ENCODE measurements around the gene PSMC5. TPM values are rescaled to one million over a fixed set of nuclear protein-coding genes. Genes with fewer than 3 reads are reported as not detected.

PSMC5 gene
- total RNA-seq, 1 experiment from 2014 or later, result 133 TPM

DNA sequence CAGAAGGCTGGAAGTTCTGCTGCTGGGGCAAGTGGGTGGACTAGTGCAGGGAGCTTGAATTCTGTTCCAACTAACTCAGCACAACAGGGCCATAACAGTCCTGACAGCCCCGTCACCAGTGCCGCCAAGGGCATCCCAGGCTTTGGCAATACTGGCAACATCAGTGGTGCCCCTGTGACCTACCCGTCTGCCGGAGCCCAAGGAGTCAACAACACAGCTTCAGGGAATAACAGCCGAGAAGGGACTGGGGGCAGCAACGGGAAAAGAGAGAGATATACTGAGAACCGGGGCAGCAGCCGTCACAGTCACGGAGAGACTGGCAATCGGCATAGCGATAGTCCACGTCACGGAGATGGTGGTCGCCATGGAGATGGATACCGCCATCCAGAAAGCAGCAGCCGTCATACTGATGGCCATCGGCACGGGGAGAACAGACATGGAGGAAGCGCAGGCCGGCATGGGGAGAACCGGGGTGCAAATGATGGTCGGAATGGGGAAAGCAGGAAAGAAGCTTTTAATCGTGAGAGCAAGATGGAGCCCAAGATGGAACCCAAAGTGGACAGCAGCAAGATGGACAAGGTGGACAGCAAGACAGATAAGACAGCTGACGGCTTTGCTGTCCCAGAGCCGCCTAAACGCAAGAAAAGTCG, 9.4 kb upstream of the PSMC5 start:
- Histone ChIP-seq H3K27me3 (no peaks in the 10 kb centered on the region), H3K36me3 (peaks cover 94% of the 10 kb centered on the region), H3K4me3 (no peak overlapping the region), H3K9me3 (no peaks in the 10 kb centered on the region)
- no peak for DNase-seq

DNA sequence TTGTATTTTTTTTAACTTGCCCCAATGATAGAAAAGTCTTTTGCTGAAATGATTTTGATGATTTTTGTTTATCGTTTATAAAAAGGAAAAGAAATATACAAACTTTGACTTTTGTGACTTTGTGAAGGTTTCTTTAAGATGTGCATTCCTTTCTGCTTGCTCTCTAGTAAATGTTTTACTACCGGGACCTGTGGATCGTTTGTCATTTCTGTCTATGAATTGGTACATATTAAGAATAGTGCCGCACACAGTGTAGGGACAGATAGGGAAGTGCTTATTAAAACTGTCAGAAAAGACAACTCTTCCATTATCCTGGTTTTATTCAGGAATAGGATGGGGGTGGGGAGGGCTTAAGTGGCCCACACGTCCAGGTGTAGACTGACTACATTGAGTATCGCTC, 8.1 kb upstream of the PSMC5 start:
- peaks cover 96% of the 10 kb centered on the region for H3K36me3 ChIP-seq
- no peak for DNase-seq
- H3K9me3 ChIP-seq, result no peaks in the 10 kb centered on the region
- H3K4me3 ChIP-seq, result no peak overlapping the region
- H3K27me3 ChIP-seq, result no peaks in the 10 kb centered on the region

DNA sequence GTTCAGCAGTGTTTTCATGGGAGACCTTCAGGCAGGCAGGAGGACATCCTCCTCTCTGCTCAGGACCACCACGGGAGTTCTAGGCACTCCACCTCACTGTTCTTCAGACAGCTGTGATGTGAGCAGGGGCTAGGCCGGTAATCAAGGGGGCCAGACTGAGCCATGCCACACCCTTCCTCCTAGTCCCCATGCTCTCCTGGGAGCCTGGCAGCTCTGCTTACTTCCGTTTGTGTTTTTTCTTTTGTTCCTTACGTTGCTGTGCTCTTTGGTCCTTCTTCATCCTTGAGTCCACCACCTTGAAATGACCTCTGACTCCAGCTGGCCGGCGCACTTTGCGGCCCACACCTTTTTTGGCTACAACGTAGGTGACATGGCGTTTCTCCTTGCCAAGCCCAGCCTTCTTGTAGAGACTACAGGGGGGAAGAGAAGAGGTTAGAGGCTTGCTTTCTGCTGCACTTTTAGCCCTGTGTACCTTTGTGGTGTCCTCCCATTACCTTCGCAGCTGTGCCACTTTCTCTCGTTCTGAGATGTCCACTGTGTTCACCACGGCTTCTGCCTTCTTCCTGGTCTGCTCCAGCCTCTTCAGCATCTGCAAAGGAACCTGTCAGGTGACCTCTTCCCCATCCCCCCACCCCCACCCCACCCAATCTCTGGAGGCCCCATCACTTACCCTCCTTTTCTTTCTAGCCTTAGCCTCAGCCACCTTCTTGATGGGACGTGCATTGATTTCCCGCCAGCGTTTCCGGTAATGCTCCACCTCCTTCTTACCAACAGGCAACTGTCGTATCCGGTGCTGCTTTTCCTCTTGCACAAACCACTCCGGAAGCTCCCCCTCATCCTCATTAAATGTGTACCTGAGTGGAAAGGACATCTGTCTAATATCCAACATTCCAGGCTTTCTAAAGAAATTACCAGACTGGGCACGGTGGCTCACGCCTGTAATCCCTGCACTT, 7.4 kb upstream of the PSMC5 start:
- no peaks in the 10 kb centered on the region for H3K27me3 ChIP-seq
- peaks cover 97% of the 10 kb centered on the region for H3K36me3 ChIP-seq
- H3K4me3 ChIP-seq, result no peak overlapping the region
- DNase-seq, result no peak
- H3K9me3 ChIP-seq, result no peaks in the 10 kb centered on the region

DNA sequence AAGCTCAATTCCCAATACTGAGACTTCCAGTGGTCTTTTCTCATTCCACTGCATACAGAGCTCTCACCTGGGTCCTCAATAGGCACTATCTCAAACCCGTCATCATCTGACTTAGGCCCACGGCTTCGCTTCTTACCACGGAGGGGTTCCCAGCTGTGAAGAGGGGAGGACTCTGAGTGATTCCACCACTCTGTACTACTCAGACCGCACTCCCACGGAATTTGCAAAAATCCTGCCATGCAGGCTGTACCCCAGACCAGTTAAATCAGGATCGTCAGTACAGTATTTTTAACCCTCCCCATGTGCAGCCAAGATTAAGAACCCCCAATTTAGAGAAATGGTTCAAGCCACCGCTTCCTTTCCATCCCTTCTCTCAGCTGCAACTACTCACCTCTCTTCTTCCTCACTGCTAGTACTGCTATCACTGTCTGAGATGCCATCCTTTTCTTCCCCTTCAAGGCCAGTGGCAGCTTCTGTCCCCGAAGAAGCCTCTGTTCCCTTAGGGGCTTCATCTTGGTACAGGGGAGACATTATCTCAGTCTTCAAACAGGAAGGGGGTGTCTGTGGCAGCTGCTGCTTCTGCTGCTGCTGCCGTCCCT, 6.2 kb upstream of the PSMC5 start:
- H3K9me3 ChIP-seq, result no peaks in the 10 kb centered on the region
- no peak for DNase-seq
- peaks cover 97% of the 10 kb centered on the region for H3K36me3 ChIP-seq

GRCh38 chr17:63821804-63822203, 5.4 kb upstream of the PSMC5 start:
- Histone ChIP-seq H3K9me3 (no peaks in the 10 kb centered on the region), H3K4me3 (no peak overlapping the region), H3K36me3 (peaks cover 93% of the 10 kb centered on the region), H3K27me3 (no peaks in the 10 kb centered on the region)
- DNase-seq, result no peak

More for the DNA sequence above, 6.2 kb upstream of the PSMC5 start:
- Histone ChIP-seq H3K27me3 (no peaks in the 10 kb centered on the region), H3K4me3 (no peak overlapping the region)

GRCh38 chr17:63822537-63822936, 4.7 kb upstream of the PSMC5 start:
- Histone ChIP-seq H3K4me3 (no peak overlapping the region), H3K9me3 (no peaks in the 10 kb centered on the region), H3K27me3 (no peaks in the 10 kb centered on the region), H3K36me3 (peaks cover 85% of the 10 kb centered on the region)
- DNase-seq, result no peak

DNA sequence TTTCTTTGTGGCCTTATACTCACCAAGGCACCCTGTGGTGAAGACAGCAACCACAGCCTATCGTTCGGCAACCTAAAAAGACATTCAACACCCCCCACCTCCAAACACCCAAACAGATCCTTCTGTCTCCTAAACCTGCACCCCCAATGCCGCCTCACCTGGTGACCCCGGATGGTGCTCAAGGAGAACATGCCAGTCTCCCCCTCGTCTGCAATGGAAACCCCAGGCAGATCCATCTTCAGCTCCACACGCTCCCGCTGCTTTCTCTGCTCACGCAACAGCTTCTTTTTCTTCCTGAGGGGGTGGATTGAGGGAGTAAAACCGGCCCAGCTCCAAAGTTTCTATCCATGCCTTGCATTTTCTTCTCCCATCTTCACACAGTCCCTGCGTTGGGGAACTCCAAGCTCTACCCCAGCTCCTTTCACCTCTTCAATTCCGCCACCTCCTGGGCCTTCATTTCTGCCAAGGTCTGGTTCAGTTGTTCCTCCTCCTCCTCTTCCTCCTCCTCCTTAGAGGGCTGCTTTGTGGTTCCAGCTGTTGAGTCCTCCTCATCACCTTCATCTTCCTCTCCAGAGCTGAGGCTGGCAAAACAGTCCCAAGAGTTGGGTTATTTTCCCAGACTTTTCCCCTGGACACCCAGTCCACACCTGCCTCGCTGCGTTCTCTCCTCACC, 3.4 kb upstream of the PSMC5 start:
- H3K36me3 ChIP-seq, result peaks cover 85% of the 10 kb centered on the region
- no peaks in the 10 kb centered on the region for H3K27me3 ChIP-seq
- no peak for DNase-seq
- no peaks in the 10 kb centered on the region for H3K9me3 ChIP-seq
- no peak overlapping the region for H3K4me3 ChIP-seq

- Histone ChIP-seq H3K9me3 (no peaks in the 10 kb centered on the region), H3K27me3 (no peaks in the 10 kb centered on the region), H3K4me3 (no peak overlapping the region), H3K36me3 (peaks cover 85% of the 10 kb centered on the region)
- no peak for DNase-seq
These were observed 2.9 kb upstream of the PSMC5 start for GRCh38 chr17:63824362-63824761.

GRCh38 chr17:63826468-63827001, 696 bp upstream of the PSMC5 start:
- Histone ChIP-seq H3K36me3 (peaks cover 87% of the 10 kb centered on the region), H3K4me3 (peak overlapping the region; percentile 92), H3K27me3 (no peaks in the 10 kb centered on the region), H3K9me3 (no peaks in the 10 kb centered on the region)
- no peak for DNase-seq

DNA sequence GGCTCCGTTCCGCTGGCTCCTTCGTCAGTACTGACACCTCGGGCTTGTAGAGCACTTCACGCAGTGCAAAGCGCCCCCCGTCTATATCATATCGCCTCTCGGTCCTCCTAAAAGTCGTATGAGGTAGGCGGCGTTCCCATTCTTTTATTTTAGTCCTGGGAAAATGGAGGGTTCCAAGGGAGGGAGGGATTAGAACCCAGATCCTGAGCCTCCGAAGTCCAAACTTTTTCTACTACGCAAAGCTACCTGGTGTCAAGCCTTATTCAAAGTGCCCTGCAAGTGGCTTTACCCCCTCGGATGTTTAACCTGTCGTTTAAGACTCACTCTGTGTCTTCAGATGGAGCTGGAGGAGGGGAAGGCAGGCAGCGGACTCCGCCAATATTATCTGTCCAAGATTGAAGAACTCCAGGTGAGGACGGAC, 580 bp downstream of the PSMC5 start:
- Histone ChIP-seq H3K27me3 (no peaks in the 10 kb centered on the region), H3K36me3 (peaks cover 87% of the 10 kb centered on the region), H3K4me3 (peak overlapping the region; percentile 92), H3K9me3 (no peaks in the 10 kb centered on the region)
- no peak for DNase-seq

- no peak for DNase-seq
- no peaks in the 10 kb centered on the region for H3K9me3 ChIP-seq
- peaks cover 87% of the 10 kb centered on the region for H3K36me3 ChIP-seq
- H3K4me3 ChIP-seq, result peak overlapping the region; percentile 92
- H3K27me3 ChIP-seq, result no peaks in the 10 kb centered on the region
These were observed 1.7 kb downstream of the PSMC5 start for GRCh38 chr17:63828936-63829335.

- H3K4me3 ChIP-seq, result no peak overlapping the region
- H3K36me3 ChIP-seq, result peaks cover 86% of the 10 kb centered on the region
- no peak for DNase-seq
- no peaks in the 10 kb centered on the region for H3K9me3 ChIP-seq
- no peaks in the 10 kb centered on the region for H3K27me3 ChIP-seq
These were observed 3.0 kb downstream of the PSMC5 start for GRCh38 chr17:63830278-63830677.

DNA sequence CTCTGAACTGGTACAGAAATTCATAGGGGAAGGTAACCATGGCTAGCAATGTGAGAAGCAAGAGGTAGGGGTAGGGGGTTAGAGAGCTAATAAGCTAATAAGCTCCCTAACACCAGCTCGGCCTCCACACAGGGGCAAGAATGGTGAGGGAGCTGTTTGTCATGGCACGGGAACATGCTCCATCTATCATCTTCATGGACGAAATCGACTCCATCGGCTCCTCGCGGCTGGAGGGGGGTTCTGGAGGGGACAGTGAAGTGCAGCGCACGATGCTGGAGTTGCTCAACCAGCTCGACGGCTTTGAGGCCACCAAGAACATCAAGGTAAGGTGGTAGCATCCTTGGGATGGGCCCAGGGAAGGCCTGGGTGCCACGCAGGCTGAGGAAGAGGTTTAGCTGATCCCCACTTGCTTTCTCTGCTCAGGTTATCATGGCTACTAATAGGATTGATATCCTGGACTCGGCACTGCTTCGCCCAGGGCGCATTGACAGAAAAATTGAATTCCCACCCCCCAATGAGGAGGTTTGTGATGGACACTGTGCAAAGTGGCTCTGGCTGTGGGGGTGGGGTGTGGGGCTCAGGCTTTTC, 3.8 kb downstream of the PSMC5 start:
- H3K4me3 ChIP-seq, result no peak overlapping the region
- H3K9me3 ChIP-seq, result no peaks in the 10 kb centered on the region
- H3K27me3 ChIP-seq, result no peaks in the 10 kb centered on the region
- peaks cover 86% of the 10 kb centered on the region for H3K36me3 ChIP-seq
- no peak for DNase-seq

DNA sequence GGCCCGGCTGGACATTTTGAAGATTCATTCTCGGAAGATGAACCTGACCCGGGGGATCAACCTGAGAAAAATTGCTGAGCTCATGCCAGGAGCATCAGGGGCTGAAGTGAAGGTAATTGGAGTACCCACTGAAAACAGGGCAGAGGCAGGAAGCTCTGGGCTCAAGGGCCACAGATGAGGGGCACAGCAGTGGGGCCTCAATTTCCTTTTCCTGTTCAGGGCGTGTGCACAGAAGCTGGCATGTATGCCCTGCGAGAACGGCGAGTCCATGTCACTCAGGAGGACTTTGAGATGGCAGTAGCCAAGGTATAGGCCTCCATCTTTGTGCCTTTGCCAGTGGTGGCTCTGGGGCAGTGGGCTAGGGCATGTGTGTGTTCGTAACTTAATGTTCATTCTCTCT, 4.3 kb downstream of the PSMC5 start:
- H3K36me3 ChIP-seq, result peaks cover 85% of the 10 kb centered on the region
- no peak overlapping the region for H3K4me3 ChIP-seq
- H3K9me3 ChIP-seq, result no peaks in the 10 kb centered on the region
- no peak for DNase-seq
- no peaks in the 10 kb centered on the region for H3K27me3 ChIP-seq

DNA sequence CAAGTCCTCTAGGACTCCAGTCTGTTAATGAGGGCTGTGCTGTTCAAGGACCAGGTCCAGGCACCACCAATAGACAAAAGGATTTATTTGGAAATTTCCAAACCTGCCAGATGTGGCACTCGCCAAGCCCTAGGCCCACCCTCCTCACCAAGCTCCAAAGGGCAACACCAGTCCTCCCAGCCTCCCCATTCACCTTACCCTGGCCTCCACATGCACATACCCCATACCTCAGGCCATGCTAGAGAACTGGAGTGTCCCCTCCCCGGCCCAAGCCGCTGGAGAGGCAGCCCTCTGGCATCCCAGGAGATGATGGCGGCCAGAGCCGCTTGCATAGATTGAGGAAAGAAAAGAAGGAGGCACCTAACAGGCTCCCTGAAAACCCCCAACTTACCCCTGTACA, 4.8 kb downstream of the PSMC5 start:
- H3K4me3 ChIP-seq, result no peak overlapping the region
- H3K36me3 ChIP-seq, result peaks cover 90% of the 10 kb centered on the region
- no peak for DNase-seq
- no peaks in the 10 kb centered on the region for H3K9me3 ChIP-seq
- H3K27me3 ChIP-seq, result no peaks in the 10 kb centered on the region

- DNase-seq, result no peak
- H3K36me3 ChIP-seq, result peaks cover 94% of the 10 kb centered on the region
- no peak overlapping the region for H3K4me3 ChIP-seq
- no peaks in the 10 kb centered on the region for H3K27me3 ChIP-seq
- H3K9me3 ChIP-seq, result no peaks in the 10 kb centered on the region
These were observed 5.2 kb downstream of the PSMC5 start for GRCh38 chr17:63832455-63832854.

All from MG63 (cell line).